ENCODE data around the gene KDM2B.

Gene KDM2B

DNA sequence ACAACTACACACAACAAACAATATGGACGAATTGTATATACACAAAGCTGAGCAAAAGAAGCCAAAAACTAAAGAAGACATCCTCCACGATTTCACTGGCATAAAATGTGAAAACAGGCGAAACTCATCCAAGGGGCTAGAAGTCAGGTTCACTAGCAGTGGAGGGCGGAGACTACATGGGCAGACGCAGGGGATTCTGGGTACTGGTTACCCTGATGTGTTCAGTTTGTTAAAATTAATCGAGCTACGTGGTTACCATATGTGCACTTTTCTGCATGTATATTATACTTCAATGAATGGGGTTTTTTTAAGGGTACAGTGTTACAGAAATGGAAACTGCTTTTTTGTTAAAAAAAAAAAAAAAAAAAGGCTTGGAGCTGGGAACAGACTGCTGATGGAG lies 12.3 kb downstream of the KDM2B start:
- in situ Hi-C loops (cut with HindIII; ENCODE audit: low sequenced_read_pairs), result no loop called here

DNA sequence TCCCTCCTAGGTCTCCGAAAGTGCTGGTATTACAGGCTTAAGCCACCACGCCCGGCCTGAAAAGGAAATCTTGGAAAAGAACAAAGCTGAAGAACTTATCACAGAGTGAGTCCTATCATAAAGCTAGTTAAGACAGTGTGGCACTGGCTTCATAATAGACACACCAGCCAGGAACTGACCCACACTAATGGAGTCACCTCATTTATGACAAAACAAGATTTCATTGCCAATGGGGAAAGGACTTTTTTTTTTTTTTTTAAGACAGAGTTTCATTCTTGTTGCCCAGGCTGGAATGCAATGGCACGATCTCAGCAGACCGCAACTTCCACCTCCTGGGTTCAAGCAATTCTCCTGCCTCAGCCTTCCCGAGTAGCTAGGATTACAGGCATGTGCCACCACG lies 15.7 kb downstream of the KDM2B start:
- in situ Hi-C loops (cut with HindIII; ENCODE audit: low sequenced_read_pairs), result no loop called here

DNA sequence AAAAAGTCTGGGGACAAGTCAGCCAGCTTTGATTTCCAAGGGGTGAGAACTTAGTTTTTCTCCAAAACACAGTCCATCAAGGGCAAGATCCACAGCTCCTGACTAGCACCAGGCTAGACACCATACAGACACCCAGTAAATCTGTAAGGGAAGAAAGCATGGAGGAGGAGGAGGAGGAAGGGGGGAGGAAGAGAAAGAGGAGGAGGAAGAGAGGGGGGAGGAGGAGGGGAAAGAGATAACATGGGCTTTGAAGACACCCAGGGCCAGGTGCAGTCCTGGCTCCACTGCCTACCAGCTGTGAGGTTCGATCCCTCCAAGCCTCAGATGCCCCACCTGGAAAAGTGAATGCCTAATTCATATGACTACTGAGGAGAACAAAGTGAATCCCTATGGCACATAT lies 18.3 kb downstream of the KDM2B start:
- in situ Hi-C loops (cut with HindIII; ENCODE audit: low sequenced_read_pairs), result loop anchor here (5.0 kb wide), 1 partner anchor 65 kb away; the partner anchor contains the start of gene ORAI1

DNA sequence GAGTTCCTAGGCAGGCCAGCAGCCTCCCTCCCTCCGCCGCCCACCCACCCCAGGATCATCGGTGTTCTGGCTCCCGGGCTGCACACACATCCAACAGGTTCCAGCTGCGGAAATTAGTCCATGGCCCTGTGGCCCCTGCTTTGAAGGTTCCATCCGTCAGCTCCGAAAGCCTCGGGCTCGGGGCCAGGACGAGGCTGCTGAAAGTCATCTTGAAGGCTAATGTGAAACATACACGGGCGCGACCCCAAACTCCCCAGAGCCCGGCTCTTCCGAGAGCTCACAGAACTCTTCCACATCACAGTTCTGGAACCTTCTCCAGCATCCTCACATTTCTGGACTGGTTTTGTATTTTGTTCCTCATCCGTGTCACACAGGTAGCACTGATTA lies 19.8 kb downstream of the KDM2B start:
- in situ Hi-C loops (cut with HindIII; ENCODE audit: low sequenced_read_pairs), result loop anchor here (5.0 kb wide), 1 partner anchor 66 kb away; the partner anchor contains the start of gene ORAI1

DNA sequence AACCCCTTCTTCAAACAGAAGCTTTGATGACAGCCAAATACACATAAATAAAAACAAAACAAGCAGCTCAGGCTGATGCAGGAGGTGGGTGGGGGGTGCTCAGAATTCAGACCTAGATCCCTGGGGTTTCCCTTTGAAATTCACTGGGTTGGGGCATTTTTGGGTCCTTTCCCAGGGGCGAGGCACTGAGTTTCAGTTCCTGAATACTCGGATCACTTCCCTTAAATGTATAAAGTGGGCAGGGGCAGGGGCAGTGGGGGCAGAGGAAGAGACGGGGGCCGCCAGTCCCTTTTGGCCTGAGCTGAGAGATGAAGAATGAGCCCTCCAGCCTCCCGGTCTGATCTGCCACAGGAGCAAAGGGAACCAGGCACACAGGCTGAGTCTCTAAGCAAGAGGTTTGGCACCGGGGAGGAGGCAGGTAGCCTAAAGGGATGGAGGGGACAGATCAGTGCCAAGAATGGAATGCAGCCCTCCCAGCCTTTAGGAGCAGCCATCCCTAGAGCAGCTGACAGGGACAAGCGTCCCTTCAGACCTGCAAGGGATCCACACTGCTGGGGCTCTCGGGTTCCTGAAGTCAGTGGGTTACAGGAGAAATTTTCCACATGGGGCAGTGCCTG lies 20.3 kb downstream of the KDM2B start:
- in situ Hi-C loops (cut with HindIII; ENCODE audit: low sequenced_read_pairs), result loop anchor here (5.0 kb wide), 1 partner anchor 67 kb away; the partner anchor contains the start of gene ORAI1

DNA sequence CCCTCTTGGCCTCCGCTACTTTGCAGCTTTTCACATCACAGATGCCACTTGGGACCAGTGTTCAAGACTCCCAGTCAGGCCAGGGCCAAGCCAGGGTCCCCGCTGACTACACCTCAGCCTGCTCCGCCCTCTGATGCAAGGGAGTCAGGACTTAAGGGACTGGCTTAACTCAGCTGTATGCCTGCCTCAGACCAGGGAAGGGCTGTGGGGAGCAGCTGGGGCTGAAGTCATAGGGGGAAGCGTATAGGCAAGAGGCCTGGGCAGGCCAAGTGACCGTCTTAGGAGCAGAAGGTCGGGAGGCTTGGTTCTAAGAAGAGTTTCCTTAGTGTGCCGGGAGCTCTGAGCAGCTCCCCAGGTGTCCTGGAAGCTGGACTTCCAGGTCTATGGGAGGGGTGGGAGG lies 21.9 kb downstream of the KDM2B start:
- in situ Hi-C loops (cut with HindIII; ENCODE audit: low sequenced_read_pairs), result no loop called here

DNA sequence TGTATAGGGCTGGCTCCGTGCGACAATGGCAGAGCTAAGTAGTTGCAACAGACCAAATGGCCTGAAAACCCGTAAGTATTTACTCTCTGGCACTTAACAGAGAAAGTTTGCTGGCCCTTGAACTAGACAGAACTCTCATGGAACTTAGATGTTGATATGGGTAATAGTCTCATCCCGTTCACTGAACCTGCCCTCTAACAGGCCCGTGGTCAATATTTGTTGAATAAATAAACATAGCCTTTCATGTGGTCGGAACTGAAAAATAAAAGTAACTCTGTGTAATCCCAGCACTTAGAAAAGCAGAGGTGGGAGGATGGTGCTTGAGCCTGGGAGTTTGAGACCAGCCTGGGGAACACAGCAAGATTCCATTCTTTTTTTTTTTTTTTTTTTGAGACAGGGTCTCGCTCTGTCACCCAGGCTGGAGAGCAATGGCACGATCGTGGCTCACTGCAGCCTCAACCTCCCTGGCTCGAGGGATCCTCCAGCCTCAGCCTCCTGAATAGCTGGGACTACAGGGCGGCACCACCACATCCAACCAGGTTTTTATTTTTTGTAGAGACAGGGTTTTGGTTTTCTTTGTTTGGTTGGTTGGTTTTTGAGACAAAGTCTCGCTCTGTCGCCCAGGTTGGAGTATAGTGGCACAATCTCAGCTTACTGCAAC lies 29.7 kb downstream of the KDM2B start:
- in situ Hi-C loops (cut with HindIII; ENCODE audit: low sequenced_read_pairs), result no loop called here

DNA sequence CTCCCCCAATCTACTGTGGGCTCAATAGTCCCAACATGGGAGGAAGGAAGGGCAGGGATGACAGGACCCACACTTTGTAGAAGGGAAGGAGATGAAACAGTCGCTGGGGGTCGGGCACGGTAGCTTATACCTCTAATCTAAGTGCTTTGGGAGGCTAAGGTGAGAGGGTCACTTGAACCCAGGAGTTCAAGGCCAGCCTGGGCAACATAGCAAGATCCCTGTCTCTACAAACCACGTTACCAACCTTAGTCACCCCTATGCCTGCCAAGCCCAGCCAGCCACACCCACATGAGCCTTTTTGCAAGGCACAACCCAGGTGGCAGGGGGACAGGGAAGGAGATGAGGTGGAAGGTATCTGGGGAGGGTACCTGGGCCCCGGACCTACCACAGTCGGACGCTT lies 31.7 kb downstream of the KDM2B start:
- in situ Hi-C loops (cut with HindIII; ENCODE audit: low sequenced_read_pairs), result no loop called here

DNA sequence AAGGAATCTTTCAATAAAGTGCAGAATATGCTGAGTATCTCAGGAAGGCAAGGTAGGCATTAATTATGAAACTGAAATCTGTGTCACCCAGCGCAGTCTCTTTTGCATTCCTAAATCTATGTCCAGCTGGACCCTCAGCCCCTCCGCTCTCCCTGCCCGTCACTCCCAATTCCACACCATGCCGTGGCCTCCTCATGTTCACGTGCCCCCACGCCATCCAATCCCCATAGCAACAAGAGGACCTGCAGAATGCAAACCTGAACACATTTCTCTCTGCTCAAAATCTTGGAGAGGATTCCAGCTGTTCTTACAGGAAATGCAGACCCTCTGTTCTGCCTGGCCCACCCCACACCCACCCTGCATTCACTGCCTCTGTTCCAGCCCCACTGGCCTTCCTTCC lies 35.3 kb downstream of the KDM2B start:
- in situ Hi-C loops (cut with HindIII; ENCODE audit: low sequenced_read_pairs), result no loop called here

DNA sequence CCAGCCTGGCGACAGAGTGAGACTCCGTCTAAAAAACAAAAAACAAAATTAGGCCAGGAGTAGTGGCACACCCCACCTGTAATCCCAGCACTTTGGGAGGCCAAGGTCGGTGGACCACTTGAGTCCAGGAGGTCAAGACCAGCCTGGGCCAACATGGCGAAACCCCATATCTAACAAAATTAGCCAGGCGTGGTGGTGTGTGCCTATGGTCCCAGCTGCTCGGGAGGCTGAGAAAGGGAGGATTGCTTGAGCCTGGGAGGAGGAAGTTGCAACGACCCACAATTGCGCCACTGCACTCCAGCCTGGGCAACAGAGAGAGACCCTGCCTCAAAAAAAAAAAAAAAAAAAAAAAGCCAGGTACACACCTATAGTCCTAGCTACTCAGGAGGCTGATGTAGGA lies 37.0 kb downstream of the KDM2B start:
- in situ Hi-C loops (cut with HindIII; ENCODE audit: low sequenced_read_pairs), result no loop called here

DNA sequence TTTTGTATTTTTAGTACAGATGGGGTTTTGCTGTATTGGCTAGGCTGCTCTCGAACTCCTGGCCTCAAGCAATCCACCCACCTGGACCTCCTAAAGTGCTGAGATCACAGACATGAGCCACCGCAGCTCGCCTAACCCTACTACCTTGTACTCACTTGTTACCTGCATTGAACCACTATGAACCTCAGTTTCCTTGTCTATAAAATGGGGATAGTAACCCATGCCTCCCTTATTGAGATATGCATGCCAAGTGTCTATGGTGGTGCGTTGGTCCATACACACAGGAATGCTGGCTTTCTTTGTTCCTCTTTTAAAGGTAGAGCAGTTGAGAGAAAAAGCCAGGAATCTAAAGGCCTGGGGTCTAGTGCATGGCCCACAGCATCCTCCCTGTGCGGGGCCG lies 40.9 kb downstream of the KDM2B start:
- in situ Hi-C loops (cut with HindIII; ENCODE audit: low sequenced_read_pairs), result no loop called here

DNA sequence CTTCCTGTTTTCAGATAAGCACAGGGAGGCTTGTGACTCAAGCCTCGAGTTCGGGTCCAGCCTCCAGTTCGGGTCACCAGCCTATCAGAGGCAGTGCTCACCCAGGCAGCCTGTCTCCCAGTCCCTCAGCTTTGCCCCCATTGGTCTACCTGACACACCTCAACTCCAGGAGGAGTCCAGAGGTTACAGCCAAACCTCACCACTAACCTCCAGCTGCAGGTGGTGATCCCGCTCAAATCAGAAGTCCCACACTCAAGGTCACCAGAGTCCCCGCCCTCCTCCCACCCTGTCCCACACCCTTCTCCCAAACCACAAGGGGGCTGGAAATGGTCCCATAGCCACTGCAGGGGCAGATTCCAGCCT lies 42.1 kb downstream of the KDM2B start:
- in situ Hi-C loops (cut with HindIII; ENCODE audit: low sequenced_read_pairs), result no loop called here

DNA sequence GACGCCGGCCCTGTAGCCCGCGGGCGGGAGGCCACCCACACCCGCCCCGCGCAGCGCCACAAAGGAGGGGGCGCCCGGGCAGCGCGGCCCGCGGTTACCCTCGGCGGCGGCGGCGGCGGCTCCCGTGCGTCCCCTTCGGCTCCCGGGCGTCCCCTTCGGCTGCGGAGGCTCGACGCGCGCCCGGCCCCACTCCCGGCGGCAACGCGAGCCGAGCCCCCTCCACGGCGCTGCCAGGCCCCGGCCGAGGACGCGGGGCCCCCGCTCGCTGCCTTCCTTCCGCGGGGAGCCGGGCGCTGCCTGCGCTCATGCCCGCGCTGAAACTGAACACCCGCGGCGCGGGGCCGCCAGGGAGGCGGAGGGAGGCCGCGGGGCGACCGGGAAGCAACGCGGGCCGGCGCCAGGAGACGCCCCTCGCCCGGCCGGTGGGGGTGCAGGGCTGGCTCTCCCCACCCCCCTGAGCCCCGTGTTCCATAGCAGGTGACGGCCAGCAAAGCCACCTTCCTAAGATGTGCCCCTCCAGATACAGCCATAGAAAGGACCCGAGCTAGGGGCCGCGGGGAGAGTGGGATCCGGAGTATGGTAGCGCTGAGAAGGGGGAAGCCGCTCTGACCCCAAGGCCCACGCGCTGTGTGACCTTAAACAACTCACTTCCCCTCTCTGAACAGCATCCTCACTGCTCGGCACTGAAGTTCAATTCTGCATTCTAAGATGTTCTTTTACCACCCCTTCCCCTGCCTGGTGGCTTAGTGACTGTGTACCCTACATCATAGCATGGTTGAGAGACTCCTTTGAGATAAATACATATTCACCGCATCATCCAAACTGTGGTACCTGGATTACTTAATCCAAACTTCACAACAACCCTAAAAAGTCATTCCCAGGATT lies 42.8 kb downstream of the KDM2B start:
- in situ Hi-C loops (cut with HindIII; ENCODE audit: low sequenced_read_pairs), result no loop called here

DNA sequence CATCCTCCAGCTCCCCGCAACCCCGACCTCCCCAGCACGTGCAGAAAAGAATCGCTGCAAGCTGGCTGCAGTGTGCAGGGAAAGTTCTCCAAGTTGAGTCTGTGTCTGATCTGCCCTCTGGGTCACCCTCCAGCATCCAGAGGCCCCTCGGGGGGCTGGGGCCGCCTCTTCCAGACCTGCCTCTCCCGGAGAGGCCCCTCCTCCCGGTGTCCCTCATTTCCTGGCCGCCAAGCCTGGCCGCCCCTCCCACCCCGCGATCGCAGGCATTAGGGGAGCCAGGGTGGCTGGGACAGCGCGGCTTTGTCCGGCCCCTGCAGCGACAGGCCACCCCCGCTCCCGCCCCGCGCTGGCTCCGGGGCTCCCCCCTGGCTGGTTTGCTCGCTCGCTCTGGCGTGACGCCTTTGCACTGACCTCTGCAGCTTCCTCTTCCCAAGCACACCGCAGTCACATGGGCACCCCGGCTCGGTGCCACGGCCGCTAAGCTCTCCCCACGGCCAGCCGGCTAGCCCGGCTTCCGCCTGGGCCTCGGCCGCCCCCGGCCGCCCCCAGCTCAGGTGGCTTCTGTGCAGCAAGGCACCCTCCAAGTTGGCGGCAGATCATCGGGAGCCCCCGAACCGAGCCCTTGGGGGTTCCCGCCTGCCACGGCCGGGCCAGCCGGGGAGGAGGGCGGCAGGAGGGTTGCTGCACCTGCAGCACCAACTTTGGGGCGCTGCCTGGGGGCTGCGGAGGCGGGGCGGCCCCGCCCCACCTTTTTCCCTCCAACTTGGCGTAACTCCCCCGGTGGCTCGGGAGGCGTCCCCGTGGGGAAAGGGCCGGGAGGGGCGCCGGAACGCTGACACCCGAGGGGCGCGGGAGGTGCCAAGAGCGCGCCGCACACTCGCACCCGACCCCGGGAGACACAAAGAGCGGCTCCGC lies 43.7 kb downstream of the KDM2B start:
- in situ Hi-C loops (cut with HindIII; ENCODE audit: low sequenced_read_pairs), result no loop called here

DNA sequence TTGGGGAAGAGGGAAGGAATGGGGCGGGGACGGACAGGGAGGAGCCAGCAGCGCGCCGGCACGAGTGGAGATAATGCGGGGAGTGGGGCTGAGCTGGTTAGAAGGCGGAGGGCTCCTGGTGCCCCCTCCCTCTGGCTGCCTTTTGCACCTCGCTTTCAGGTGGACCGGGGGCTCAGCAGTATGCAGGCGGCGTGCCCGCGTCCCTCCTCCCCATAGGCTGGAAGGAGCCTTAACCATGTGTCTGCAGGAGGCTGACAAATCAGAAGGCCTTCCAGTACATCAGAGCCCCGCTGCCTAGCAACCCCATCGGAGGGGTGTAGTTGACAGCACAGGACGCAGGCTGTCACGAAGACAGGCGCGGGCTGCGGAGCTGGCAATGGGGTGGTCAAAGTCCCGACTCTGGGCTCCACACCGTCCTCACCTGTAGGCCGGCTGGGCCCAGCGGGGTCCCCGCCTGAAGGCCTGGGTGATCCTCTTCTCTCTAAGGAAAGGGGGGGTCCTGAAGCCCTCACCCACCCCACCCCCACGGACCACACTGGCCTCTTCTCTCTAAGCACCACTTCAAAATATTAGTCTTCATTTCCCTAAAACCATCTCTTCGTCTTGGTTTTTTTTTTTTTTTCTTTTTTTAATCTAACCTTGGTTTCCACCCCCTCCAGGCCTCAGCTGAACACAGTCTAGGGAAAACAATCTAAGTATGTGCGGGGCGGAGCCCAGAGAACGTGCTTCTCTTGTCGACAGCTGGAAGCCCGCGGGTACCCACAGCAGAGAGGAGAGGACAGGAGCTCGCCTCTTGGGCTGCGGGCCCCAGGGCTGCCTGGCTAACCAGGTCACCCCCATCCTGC lies 44.5 kb downstream of the KDM2B start:
- in situ Hi-C loops (cut with HindIII; ENCODE audit: low sequenced_read_pairs), result no loop called here

DNA sequence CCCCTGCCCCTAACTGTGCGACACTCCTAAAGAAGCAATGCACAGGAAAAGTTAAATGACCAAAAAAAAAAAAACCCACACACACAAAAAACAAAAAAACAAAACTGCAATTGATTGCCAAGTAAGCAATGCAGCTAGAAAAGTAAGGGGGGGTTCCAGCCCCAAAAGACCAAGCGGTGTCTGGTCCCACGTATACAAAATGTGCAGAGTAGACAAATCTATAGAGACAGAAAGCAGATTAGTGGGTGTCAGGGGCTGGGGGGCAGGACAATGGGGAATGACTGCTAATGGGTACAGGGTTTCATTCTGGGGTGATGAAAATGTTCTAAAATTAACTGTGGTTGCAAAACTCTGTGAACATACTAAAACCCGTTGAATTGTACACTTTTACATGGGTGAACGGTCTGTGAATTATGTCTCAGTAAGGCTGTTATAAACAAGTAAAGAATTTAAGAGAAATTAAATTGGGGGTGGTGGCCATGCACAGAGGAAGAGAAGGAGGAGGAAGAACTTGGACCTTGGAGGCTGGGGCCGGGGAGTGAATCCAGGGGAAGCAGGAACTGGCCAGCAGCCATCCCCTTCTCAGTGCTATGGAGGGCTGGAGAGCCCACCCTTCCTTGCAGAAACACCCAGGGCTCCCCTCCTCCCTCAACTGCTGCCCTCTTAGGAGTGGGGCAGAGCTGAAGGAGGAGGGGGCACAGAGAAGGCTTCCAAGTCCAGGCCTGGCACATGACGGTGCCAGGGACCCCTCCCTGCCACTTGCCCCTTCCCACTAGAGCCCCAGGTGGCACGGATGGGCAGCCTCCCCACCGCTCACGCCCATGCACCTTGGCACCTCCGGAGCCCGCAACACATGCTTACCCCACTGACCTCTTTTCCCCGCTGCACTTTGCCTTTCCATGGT lies 45.4 kb downstream of the KDM2B start:
- in situ Hi-C loops (cut with HindIII; ENCODE audit: low sequenced_read_pairs), result no loop called here

DNA sequence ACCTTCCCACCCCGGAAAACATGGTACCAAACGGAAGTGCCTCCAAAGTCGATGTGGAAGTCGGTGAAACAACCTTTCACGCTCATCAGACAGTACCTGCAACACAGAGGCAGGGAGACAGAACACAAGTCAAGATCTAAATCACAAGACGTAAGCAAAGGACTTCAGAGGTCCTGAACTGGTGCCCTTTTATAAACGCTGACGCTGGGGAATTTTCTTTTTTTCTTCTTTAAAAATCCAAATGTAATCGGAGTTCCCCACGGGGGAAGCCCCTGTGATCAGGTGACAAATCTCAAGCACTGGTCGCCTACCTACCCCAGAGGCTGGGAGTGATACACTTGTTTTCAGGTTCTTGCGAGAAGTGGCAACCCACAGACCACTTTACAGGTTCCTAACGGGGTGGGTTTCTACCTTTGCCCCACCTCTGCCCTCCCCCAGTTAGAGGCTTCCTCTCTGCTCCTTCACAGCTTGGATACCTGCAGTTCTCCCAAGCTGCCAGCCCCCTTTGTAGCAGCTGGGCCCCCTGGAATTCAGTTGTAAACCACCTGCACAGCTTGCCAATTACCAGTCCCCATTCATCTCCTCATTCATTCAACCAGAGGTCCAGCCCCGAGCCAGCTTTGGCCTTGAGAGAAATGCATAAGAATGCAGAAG lies 46.2 kb downstream of the KDM2B start:
- in situ Hi-C loops (cut with HindIII; ENCODE audit: low sequenced_read_pairs), result loop anchor here (5.0 kb wide), 2 partner anchors 37 to 97 kb away; no protein-coding TSS in a partner anchor

DNA sequence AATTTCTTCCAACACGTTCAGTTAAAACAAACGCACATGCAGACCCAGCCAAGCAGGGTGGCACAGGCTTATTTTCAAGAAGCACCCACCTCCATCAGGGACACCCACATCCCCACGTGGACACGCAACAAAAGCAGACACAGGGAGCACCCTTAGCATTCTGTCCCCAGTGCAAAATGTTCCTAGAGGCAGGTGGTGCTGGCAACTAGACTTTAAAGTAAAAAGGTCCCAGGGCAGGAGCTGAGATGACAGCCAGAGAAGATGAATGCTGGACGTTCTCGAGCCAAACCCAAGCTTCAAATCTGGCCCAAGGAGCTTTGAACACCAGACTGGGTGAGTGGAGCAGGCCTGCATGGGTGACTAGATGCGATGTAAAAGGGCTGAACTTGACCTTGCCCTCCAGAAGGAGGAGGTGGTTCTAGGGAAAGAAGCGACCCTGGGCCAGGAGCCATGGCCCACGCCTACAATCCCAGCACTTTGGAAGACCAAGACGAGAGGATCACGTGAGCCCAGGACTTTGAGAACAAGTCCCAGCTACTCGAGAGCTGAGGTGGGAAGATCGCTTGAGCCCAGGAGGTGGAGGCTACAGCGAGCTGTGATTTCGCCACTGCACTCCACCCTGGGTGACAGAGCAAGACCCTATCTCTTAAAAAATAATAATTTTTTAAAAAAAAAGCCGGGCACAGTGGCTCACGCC lies 47.3 kb downstream of the KDM2B start:
- in situ Hi-C loops (cut with HindIII; ENCODE audit: low sequenced_read_pairs), result loop anchor here (5.0 kb wide), 2 partner anchors 36 to 96 kb away; no protein-coding TSS in a partner anchor

Measured in endothelial cell of hepatic sinusoid (primary cell).